ENCODE results near the gene CEP295NL. TPM values are rescaled to one million over a fixed set of nuclear protein-coding genes. Genes with fewer than 3 reads are reported as not detected.

Gene CEP295NL
- total and polyA plus RNA-seq, 2 of the 13 experiments (the other 11 are each of a cell fraction or from before 2014, with no cell fraction given) = not detected

GRCh38 chr17:78933025-78933958 lies 30.3 kb upstream of the CEP295NL start (continued):
- TF ChIP-seq SKIL (CRISPR knock-in tag; IDR thresholded peaks at IDR 0.05; ENCODE audit: borderline replicate concordance) = no peak; the same call in 1 of the 2 replicates
- no peak for TF ChIP-seq PBX2 (CRISPR knock-in tag; IDR thresholded peaks at IDR 0.05)
- no peak for TF ChIP-seq JARID2 (CRISPR knock-in tag; IDR thresholded peaks at IDR 0.05; ENCODE audit: insufficient replicate concordance)
- TF ChIP-seq ZNF281 (CRISPR knock-in tag; IDR thresholded peaks at IDR 0.05; ENCODE audit: borderline replicate concordance) = no peak
- no peak for TF ChIP-seq RFX5 (IDR thresholded peaks at IDR 0.05; ENCODE audit: low read depth, low read length)
- TF ChIP-seq FOSL1 (CRISPR knock-in tag; IDR thresholded peaks at IDR 0.05; ENCODE audit: borderline replicate concordance) = peak; percentile 67; the same call in 1 of the 2 replicates
- no peak for TF ChIP-seq GPN1 (CRISPR knock-in tag; IDR thresholded peaks at IDR 0.05; ENCODE audit: borderline replicate concordance)
- 0 out of 2 replicates have a peak, but pooled peaks have one; percentile 47 for TF ChIP-seq HNRNPL (IDR thresholded peaks at IDR 0.05; ENCODE audit: low read depth, low read length)
- TF ChIP-seq HBP1 (CRISPR knock-in tag; IDR thresholded peaks at IDR 0.05; ENCODE audit: low read depth) = no peak
- no peak for TF ChIP-seq SNAPC5 (CRISPR knock-in tag; IDR thresholded peaks at IDR 0.05; ENCODE audit: borderline replicate concordance)
- no peak for TF ChIP-seq PHB2 (IDR thresholded peaks at IDR 0.05; ENCODE audit: partially characterized antibody)
- no peak for TF ChIP-seq SP140L (CRISPR knock-in tag; IDR thresholded peaks at IDR 0.05; ENCODE audit: borderline replicate concordance)
- no peak for TF ChIP-seq ADNP (CRISPR knock-in tag; IDR thresholded peaks at IDR 0.05)
- no peak for TF ChIP-seq NCOA1 (CRISPR knock-in tag; IDR thresholded peaks at IDR 0.05)
- TF ChIP-seq BRCA1 (CRISPR knock-in tag; IDR thresholded peaks at IDR 0.05) = no peak
- TF ChIP-seq YEATS2 (CRISPR knock-in tag; IDR thresholded peaks at IDR 0.05; ENCODE audit: borderline replicate concordance) = no peak
- no peak; the same call in 1 of the 2 replicates for TF ChIP-seq ZNF292 (CRISPR knock-in tag; IDR thresholded peaks at IDR 0.05; ENCODE audit: borderline replicate concordance, low read depth)
- no peak for TF ChIP-seq MBNL3 (CRISPR knock-in tag; conservative IDR thresholded peaks at IDR 0.05)

Measured in HepG2 (cell line).